ENCODE measurements around the gene ANKRD24.

GRCh38 chr19:4174895-4175668 lies 7.4 kb upstream of the ANKRD24 start:
- TF ChIP-seq ATF2 (tag by site-specific recombination; IDR thresholded peaks at IDR 0.05; ENCODE audit: low read depth) (no peak), ZNF114 (tag by site-specific recombination; IDR thresholded peaks at IDR 0.05) (no peak), ZBTB1 (tag by site-specific recombination; IDR thresholded peaks at IDR 0.05) (no peak), ZNF561 (tag by site-specific recombination; IDR thresholded peaks at IDR 0.05; ENCODE audit: borderline replicate concordance) (no peak), TCF7L2 (IDR thresholded peaks at IDR 0.05; ENCODE audit: borderline replicate concordance, low read depth, low read length) (no peak), CTCF (tag by site-specific recombination; IDR thresholded peaks at IDR 0.05) (no peak), ZNF704 (tag by site-specific recombination; IDR thresholded peaks at IDR 0.05) (no peak), ZNF521 (tag by site-specific recombination; IDR thresholded peaks at IDR 0.05) (no peak), KLF16 (tag by site-specific recombination; IDR thresholded peaks at IDR 0.05) (no peak), BCL11A (tag by site-specific recombination; IDR thresholded peaks at IDR 0.05; ENCODE audit: low read depth) (no peak)
